SU-DHL-6 (cell line): ENCODE results near the gene OR11A1.

ENCODE experiments used
- EZH2phosphoT487 ChIP-seq: fragments of 200-600 bp; sonication (generic), shearing (Covaris generic); conservative IDR thresholded peaks from 2 replicates; pipeline ENCODE4 v1.6.1; 2018; ENCODE audit warnings: mild to moderate bottlenecking, antibody characterized with exemption, low read length, moderate library complexity, mixed read lengths
- TF ChIP-seq, protein P1 (sequence below): fragments of 200-600 bp; sonication (generic); IDR thresholded peaks from one replicate; pipeline ENCODE4 v1.5.1; 2017; ENCODE audit warnings: antibody characterized with exemption, mild to moderate bottlenecking, low read length, moderate library complexity; ENCODE audit not compliant: insufficient read depth, poor library complexity, severe bottlenecking

DNA sequence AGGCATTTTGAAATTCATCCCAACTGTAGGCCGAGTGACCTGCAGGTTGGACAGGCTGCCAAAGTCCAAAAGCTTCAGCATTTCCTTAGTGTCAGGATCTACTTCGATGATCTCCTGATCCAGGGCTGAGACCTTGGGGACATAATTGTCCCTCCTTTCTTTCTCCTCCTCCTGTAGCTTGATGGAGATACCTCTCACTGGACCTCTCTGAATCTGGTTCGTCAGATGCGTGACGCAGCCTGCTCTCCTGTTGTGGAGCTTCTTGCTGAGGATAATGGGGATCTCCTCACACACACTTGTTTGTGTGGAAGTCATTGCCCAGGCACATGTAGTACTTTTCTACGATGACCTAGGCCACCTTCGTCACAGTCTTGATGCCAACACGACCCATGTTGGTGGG lies 32.4 kb upstream of the OR11A1 start:
- TF ChIP-seq, protein P1, sequence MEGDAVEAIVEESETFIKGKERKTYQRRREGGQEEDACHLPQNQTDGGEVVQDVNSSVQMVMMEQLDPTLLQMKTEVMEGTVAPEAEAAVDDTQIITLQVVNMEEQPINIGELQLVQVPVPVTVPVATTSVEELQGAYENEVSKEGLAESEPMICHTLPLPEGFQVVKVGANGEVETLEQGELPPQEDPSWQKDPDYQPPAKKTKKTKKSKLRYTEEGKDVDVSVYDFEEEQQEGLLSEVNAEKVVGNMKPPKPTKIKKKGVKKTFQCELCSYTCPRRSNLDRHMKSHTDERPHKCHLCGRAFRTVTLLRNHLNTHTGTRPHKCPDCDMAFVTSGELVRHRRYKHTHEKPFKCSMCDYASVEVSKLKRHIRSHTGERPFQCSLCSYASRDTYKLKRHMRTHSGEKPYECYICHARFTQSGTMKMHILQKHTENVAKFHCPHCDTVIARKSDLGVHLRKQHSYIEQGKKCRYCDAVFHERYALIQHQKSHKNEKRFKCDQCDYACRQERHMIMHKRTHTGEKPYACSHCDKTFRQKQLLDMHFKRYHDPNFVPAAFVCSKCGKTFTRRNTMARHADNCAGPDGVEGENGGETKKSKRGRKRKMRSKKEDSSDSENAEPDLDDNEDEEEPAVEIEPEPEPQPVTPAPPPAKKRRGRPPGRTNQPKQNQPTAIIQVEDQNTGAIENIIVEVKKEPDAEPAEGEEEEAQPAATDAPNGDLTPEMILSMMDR: no peak
- TF ChIP-seq EZH2phosphoT487: no peak
